Glutamatergic neuron (in vitro differentiated cells): ENCODE measurements around the gene TRAF3IP1. TPM values are rescaled to one million over a fixed set of nuclear protein-coding genes. Genes with fewer than 3 reads are reported as not detected.

Experiments used
- DNase-seq: peaks from one replicate; pipeline ENCODE4 v3.0.0; 2022
- H3K27ac Mint-ChIP-seq: one replicate; pipeline ENCODE4 v1.8.0; 2020; ENCODE audit warnings: mild to moderate bottlenecking, mixed read lengths, inconsistent platforms; ENCODE audit not compliant: unreplicated experiment
- H3K27me3 Mint-ChIP-seq: one replicate; pipeline ENCODE4 v1.8.0; 2020; ENCODE audit warnings: mild to moderate bottlenecking, moderate library complexity, mixed read lengths, inconsistent platforms; ENCODE audit not compliant: unreplicated experiment
- H3K36me3 Mint-ChIP-seq: one replicate; pipeline ENCODE4 v1.8.0; 2020; ENCODE audit warnings: mild to moderate bottlenecking, mixed read lengths, inconsistent platforms; ENCODE audit not compliant: unreplicated experiment
- H3K4me1 Mint-ChIP-seq: one replicate; pipeline ENCODE4 v1.8.0; 2020; ENCODE audit warnings: mild to moderate bottlenecking, low read depth, mixed read lengths, inconsistent platforms; ENCODE audit not compliant: unreplicated experiment
- H3K4me3 Mint-ChIP-seq: one replicate; pipeline ENCODE4 v1.8.0; 2020; ENCODE audit warnings: mild to moderate bottlenecking, mixed read lengths, inconsistent platforms; ENCODE audit not compliant: unreplicated experiment
- H3K9me3 Mint-ChIP-seq: one replicate; pipeline ENCODE4 v1.8.0; 2020; ENCODE audit warnings: mild to moderate bottlenecking, moderate library complexity, mixed read lengths, inconsistent platforms; ENCODE audit not compliant: unreplicated experiment
- CTCF ChIP-seq: fragments of 200-600 bp; sonication (generic); IDR thresholded peaks from one replicate; pipeline ENCODE4 v1.5.0; 2021; ENCODE audit not compliant: partially characterized antibody, unreplicated experiment
- total RNA-seq: library from RNA; stranded (reverse); fragmentation: NEBNext Ultra II Directional; extraction: Animal tissue kit (Norgen Biotek cat#: 25700); gene quantifications from one replicate; pipeline ENCODE4 v1.2.1, GENCODE V29; 2021; ENCODE audit not compliant: unreplicated experiment

Gene TRAF3IP1
- total RNA-seq, 1 donor from 2014 or later = 10.3 TPM

GRCh38 chr2:238415036-238415764 lies 94.9 kb downstream of the TRAF3IP1 start:
- DNase-seq = no peak
- no peak overlapping the region for H3K27ac Mint-ChIP-seq
- peaks cover 2% of the 10 kb centered on the region for H3K9me3 Mint-ChIP-seq

GRCh38 chr2:238415893-238416292 lies 95.6 kb downstream of the TRAF3IP1 start:
- Mint-ChIP-seq H3K4me1 (peaks cover 3% of the 10 kb centered on the region), H3K27ac (peak overlapping the region; percentile 4), H3K27me3 (no peaks in the 10 kb centered on the region), H3K36me3 (peaks cover 14% of the 10 kb centered on the region), H3K9me3 (peaks cover 2% of the 10 kb centered on the region), H3K4me3 (no peak overlapping the region)
- no peak for DNase-seq
- TF ChIP-seq CTCF = no peak

More at GRCh38 chr2:238415036-238415764, 94.9 kb downstream of the TRAF3IP1 start:
- Mint-ChIP-seq H3K27me3 (no peaks in the 10 kb centered on the region), H3K4me1 (no peaks in the 10 kb centered on the region), H3K4me3 (no peak overlapping the region), H3K36me3 (peaks cover 14% of the 10 kb centered on the region)
- TF ChIP-seq CTCF = no peak

GRCh38 chr2:238418196-238418998 lies 98.1 kb downstream of the TRAF3IP1 start:
- Mint-ChIP-seq H3K27me3 (no peaks in the 10 kb centered on the region), H3K4me1 (peaks cover 3% of the 10 kb centered on the region), H3K4me3 (no peak overlapping the region), H3K36me3 (peaks cover 14% of the 10 kb centered on the region), H3K9me3 (peaks cover 2% of the 10 kb centered on the region), H3K27ac (no peak overlapping the region)
- DNase-seq = no peak
- no peak for TF ChIP-seq CTCF

DNA sequence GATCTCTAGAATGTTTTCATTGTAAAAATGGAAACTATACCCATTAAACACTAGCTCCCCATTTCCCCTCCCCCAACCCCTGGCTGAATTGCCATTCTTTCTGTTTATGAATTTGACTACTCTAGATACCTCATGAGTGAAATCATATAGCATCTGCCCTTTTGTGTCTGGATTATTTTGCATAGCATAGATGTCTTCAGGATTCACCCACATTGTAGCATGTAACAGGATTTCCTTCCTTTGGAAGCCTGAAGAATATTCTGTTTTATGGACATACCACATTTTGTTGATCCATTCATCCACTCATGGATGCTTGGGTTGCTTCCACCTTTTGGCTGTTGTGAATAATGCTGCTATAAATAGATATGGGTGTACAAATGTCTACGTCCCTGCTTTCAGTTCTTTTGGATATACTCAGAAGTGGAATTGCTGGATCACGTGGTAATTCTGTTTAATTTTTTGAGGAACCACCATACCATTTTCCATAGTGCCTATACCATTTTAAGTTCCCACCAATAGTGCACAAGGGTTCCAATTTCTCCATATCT lies 98.8 kb downstream of the TRAF3IP1 start:
- Mint-ChIP-seq H3K9me3 (peaks cover 2% of the 10 kb centered on the region), H3K4me1 (peaks cover 5% of the 10 kb centered on the region), H3K36me3 (peaks cover 14% of the 10 kb centered on the region), H3K4me3 (no peak overlapping the region), H3K27ac (no peak overlapping the region), H3K27me3 (no peaks in the 10 kb centered on the region)
- TF ChIP-seq CTCF = no peak
- DNase-seq = no peak
